ENCODE results near the gene WRAP53. TPM values are rescaled to one million over a fixed set of nuclear protein-coding genes. Genes with fewer than 3 reads are reported as not detected.

WRAP53 gene
- total RNA-seq, 1 donor = 7.4 TPM

- no peak overlapping the region for H3K4me3 ChIP-seq (ENCODE audit: low read depth, low read length)
- DNase-seq (ENCODE audit: low read depth) = no peak
- peak; percentile 27 for TF ChIP-seq CTCF (IDR thresholded peaks at IDR 0.05; ENCODE audit: insufficient read depth, low read length)
Observed at GRCh38 chr17:7711051-7711755, 22.9 kb downstream of the WRAP53 start.

- no peak for DNase-seq (ENCODE audit: low read depth)
Observed at GRCh38 chr17:7712111-7712771, 24.0 kb downstream of the WRAP53 start.

GRCh38 chr17:7713782-7714181 lies 25.5 kb downstream of the WRAP53 start:
- no peak overlapping the region for H3K4me3 ChIP-seq (ENCODE audit: low read depth, low read length)
- DNase-seq (ENCODE audit: low read depth) = no peak
- TF ChIP-seq CTCF (IDR thresholded peaks at IDR 0.05; ENCODE audit: insufficient read depth, low read length) = no peak

More at GRCh38 chr17:7712111-7712771, 24.0 kb downstream of the WRAP53 start:
- no peak for TF ChIP-seq CTCF (IDR thresholded peaks at IDR 0.05; ENCODE audit: insufficient read depth, low read length)
- no peak overlapping the region for H3K4me3 ChIP-seq (ENCODE audit: low read depth, low read length)

- no peak for TF ChIP-seq CTCF (IDR thresholded peaks at IDR 0.05; ENCODE audit: insufficient read depth, low read length)
- H3K4me3 ChIP-seq (ENCODE audit: low read depth, low read length) = no peak overlapping the region
- DNase-seq (ENCODE audit: low read depth) = no peak
Observed at GRCh38 chr17:7714721-7715594, 26.7 kb downstream of the WRAP53 start.

- no peak for DNase-seq (ENCODE audit: low read depth)
- H3K4me3 ChIP-seq (ENCODE audit: low read depth, low read length) = peak overlapping the region; percentile 72
- no peak for TF ChIP-seq CTCF (IDR thresholded peaks at IDR 0.05; ENCODE audit: insufficient read depth, low read length)
Observed at GRCh38 chr17:7715936-7716886, 27.9 kb downstream of the WRAP53 start.

All from fibroblast of the aortic adventitia (primary cell).